ENCODE measurements around the gene SLC27A5. TPM values are rescaled to one million over a fixed set of nuclear protein-coding genes. Genes with fewer than 3 reads are reported as not detected.

The SLC27A5 gene
- polyA plus RNA-seq, 2 of the 4 experiments (the other 2 are of a cell fraction) = 30.2 to 37.8 TPM

DNA sequence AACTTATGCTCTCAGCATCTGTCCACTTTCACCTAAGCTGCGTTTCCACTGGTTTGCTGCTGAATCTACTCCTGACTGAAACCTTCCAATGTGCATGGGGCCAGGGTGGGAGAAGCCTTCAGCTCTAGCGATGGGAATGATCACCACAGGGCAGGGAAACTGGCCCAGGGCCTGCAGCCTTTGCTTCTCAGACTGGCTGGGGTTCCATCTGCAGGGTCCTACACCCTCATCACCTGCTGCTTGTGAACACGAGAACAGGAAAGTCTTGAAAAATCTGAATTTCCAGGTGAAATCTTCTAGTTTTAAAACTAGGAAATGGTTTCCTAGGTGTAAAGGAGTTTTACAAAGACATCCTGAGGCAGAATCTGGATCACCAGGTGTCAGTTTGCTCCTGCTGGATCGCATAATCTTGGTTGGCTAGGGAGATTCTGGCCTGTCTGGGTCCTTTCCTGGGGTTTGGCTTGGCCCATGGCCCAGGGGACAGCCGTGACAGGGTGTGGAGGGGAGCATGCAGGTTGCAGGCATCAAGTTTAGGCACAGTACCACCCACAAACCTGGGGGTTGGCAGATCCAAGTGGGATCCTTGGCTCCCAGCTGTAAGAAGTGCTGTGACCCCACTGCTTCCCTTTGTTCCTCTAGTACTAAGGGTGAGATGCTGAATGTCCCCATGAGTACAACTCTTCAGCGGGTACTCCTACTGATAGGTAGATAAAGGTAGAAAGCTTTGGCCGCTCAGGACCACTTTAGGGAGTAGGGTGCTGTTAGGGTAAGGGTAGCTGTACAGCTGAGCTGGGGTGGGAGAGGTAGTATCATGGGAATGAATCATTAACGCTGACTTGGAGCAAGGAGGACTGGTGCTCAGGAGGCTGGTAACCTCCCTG, 48.5 kb upstream of the SLC27A5 start:
- TF ChIP-seq POLR2A (IDR thresholded peaks at IDR 0.05; ENCODE audit: low read length) = peak; percentile 25; the same call in 1 of the 2 replicates
- no peak for TF ChIP-seq CEBPB (IDR thresholded peaks at IDR 0.05)
- DNase-seq (ENCODE audit: low read depth in 1 of 2, low spot score in 1 of 2) = no peak
- POLR2A ChIA-PET = interaction anchor here (1.0 to 2.9 kb wide), 11 partner anchors 8 to 198 kb away, joined by 3 to 37 read pairs (median 6); partner anchors contain the start of genes MZF1, TRIM28, ZBTB45 and ZNF497
- Histone ChIP-seq H3K9me3 (no peaks in the 10 kb centered on the region), H3K4me1 (peaks cover 32% of the 10 kb centered on the region), H3K27ac (peak overlapping the region; percentile 95 to 99), H3K4me2 (peak overlapping the region; percentile 94), H3K4me3 (peak overlapping the region; percentile 78)
- 83% methylated on average over 8 of the region's 8 CpGs for WGBS (ENCODE audit: missing lambda C conversion rate)
- FAIRE-seq = no peak
- CTCF ChIA-PET = interaction anchor here (1.2 to 4.0 kb wide), 3 partner anchors 11 to 46 kb away, joined by 3 to 28 read pairs (median 7); partner anchors contain the start of gene ZBTB45
- no peak for ATAC-seq

- Histone ChIP-seq H3K27ac (peak overlapping the region; percentile 95 to 99), H3K4me1 (peaks cover 34% of the 10 kb centered on the region), H3K4me2 (peak overlapping the region; percentile 94), H3K9me3 (no peaks in the 10 kb centered on the region), H3K4me3 (peak overlapping the region; percentile 78)
- ChIA-PET POLR2A (interaction anchor here (0.7 to 2.9 kb wide), 13 partner anchors 9 to 376 kb away, joined by 3 to 37 read pairs (median 6); partner anchors contain the start of genes MZF1, TRIM28, ZBTB45 and ZNF274), CTCF (interaction anchor here (0.7 to 4.0 kb wide), 4 partner anchors 10 to 45 kb away, joined by 3 to 28 read pairs (median 5); partner anchors contain the start of gene ZBTB45)
- WGBS (ENCODE audit: missing lambda C conversion rate) = 2% methylated on average over 32 of the region's 33 CpGs
- peak; percentile 63 to 77 for ATAC-seq
- DNase-seq (ENCODE audit: low read depth in 1 of 2, low spot score in 1 of 2) = peak; percentile 97 to 99
- FAIRE-seq = peak; percentile 92
- TF ChIP-seq POLR2A (IDR thresholded peaks at IDR 0.05; ENCODE audit: low read length) = peak; percentile 78
- no peak for TF ChIP-seq NFE2L2 (conservative IDR thresholded peaks at IDR 0.05; ENCODE audit: low read length)
- no peak for TF ChIP-seq ZFP36 (IDR thresholded peaks at IDR 0.05; ENCODE audit: borderline replicate concordance, partially characterized antibody)
- no peak for TF ChIP-seq JUNB (IDR thresholded peaks at IDR 0.05)
- no peak for TF ChIP-seq MAFK (IDR thresholded peaks at IDR 0.05; ENCODE audit: partially characterized antibody)
- TF ChIP-seq CHD4 (IDR thresholded peaks at IDR 0.05; ENCODE audit: borderline replicate concordance) = no peak
- no peak for TF ChIP-seq KDM5A (IDR thresholded peaks at IDR 0.05)
- peak; percentile 86; the same call in 1 of the 2 replicates for TF ChIP-seq PHF8 (IDR thresholded peaks at IDR 0.05; ENCODE audit: borderline replicate concordance, low read depth)
- peak; percentile 91 for TF ChIP-seq EHF (CRISPR knock-in tag; IDR thresholded peaks at IDR 0.05)
- no peak for TF ChIP-seq POLR2AphosphoS2 (conservative IDR thresholded peaks at IDR 0.05; ENCODE audit: low read length)
- TF ChIP-seq ESRRA (IDR thresholded peaks at IDR 0.05; ENCODE audit: borderline replicate concordance, low read length) = no peak
- peak; percentile 78 for TF ChIP-seq HOXB5 (CRISPR knock-in tag; IDR thresholded peaks at IDR 0.05)
- no peak for TF ChIP-seq BHLHE40 (IDR thresholded peaks at IDR 0.05; ENCODE audit: low read depth, low read length)
- no peak for TF ChIP-seq HEYL (CRISPR knock-in tag; IDR thresholded peaks at IDR 0.05)
- TF ChIP-seq CBX2 (IDR thresholded peaks at IDR 0.05; ENCODE audit: borderline replicate concordance, low read depth) = no peak
- no peak; the same call in none of the 2 replicates for TF ChIP-seq TFCP2L1 (CRISPR knock-in tag; IDR thresholded peaks at IDR 0.05)
- TF ChIP-seq ZNF302 (CRISPR knock-in tag; IDR thresholded peaks at IDR 0.05) = no peak
- peak; percentile 61 for TF ChIP-seq CHD2 (IDR thresholded peaks at IDR 0.05; ENCODE audit: low read length, partially characterized antibody)
- TF ChIP-seq HMGXB4 (CRISPR knock-in tag; IDR thresholded peaks at IDR 0.05; ENCODE audit: borderline replicate concordance) = 0 out of 2 replicates have a peak, but pooled peaks have one; percentile 16
- TF ChIP-seq, protein P1, sequence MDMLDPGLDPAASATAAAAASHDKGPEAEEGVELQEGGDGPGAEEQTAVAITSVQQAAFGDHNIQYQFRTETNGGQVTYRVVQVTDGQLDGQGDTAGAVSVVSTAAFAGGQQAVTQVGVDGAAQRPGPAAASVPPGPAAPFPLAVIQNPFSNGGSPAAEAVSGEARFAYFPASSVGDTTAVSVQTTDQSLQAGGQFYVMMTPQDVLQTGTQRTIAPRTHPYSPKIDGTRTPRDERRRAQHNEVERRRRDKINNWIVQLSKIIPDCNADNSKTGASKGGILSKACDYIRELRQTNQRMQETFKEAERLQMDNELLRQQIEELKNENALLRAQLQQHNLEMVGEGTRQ (IDR thresholded peaks at IDR 0.05) = peak; percentile 17; the same call in 1 of the 2 replicates
- TF ChIP-seq CEBPB (IDR thresholded peaks at IDR 0.05) = no peak
- TF ChIP-seq MYC (IDR thresholded peaks at IDR 0.05; ENCODE audit: borderline replicate concordance, low read length) = peak; percentile 96
- TF ChIP-seq RAD21 (conservative IDR thresholded peaks at IDR 0.05 in 1 of 2, IDR thresholded peaks at IDR 0.05 in 1 of 2) = no peak
- no peak for TF ChIP-seq FOSL2 (IDR thresholded peaks at IDR 0.05)
- TF ChIP-seq FOSL2 (CRISPR knock-in tag; IDR thresholded peaks at IDR 0.05) = peak; percentile 21; the same call in 1 of the 2 replicates
- TF ChIP-seq RCOR1 (IDR thresholded peaks at IDR 0.05; ENCODE audit: low read depth, low read length) = no peak
- no peak; the same call in 1 of the 2 replicates for TF ChIP-seq HDAC2 (IDR thresholded peaks at IDR 0.05)
- TF ChIP-seq ZC3H11A (IDR thresholded peaks at IDR 0.05) = no peak
- TF ChIP-seq E2F6 (IDR thresholded peaks at IDR 0.05; ENCODE audit: borderline replicate concordance, low read depth) = peak; percentile 100
- no peak for TF ChIP-seq RNF2 (IDR thresholded peaks at IDR 0.05; ENCODE audit: borderline replicate concordance, low read depth)
- no peak for TF ChIP-seq EP300 (IDR thresholded peaks at IDR 0.05)
- no peak for TF ChIP-seq CBX8 (IDR thresholded peaks at IDR 0.05)
- TF ChIP-seq ZSCAN20 (CRISPR knock-in tag; IDR thresholded peaks at IDR 0.05) = no peak
- TF ChIP-seq NPAS2 (CRISPR knock-in tag; IDR thresholded peaks at IDR 0.05; ENCODE audit: borderline replicate concordance) = no peak
Measured at GRCh38 chr19:58559275-58560006, 47.6 kb upstream of the SLC27A5 start.

Data from A549 (cell line).